AG04450 (cell line): ENCODE results near the gene CNRIP1. TPM values are rescaled to one million over a fixed set of nuclear protein-coding genes. Genes with fewer than 3 reads are reported as not detected.

Source experiments
- CTCF ChIA-PET: fragments of 300-600, 350-600 bp; formaldehyde crosslinking; extraction: SDS; loops from one replicate; lab custom pipeline; 2022; ENCODE audit warnings: antibody characterized with exemption, inconsistent platforms; lab: Charles Lee
- POLR2A ChIA-PET: fragments of 350-600 bp; formaldehyde crosslinking; extraction: SDS; loops from one replicate; lab custom pipeline; 2021; ENCODE audit warnings: antibody characterized with exemption, inconsistent platforms; lab: Yijun Ruan, JAX
- DNase-seq: peaks from one replicate; pipeline ENCODE4 v3.0.0-alpha.2; 2011; ENCODE audit warnings: low read depth, low spot score
- H3K27ac ChIP-seq: one replicate; pipeline ENCODE4 v1.5.1; 2012; ENCODE audit warnings: low read depth, low read length, control low read depth
- H3K27me3 ChIP-seq: one replicate; pipeline ENCODE4 v1.6.0; 2012; ENCODE audit warnings: low read length; ENCODE audit not compliant: control insufficient read depth, insufficient read depth
- H3K4me3 ChIP-seq: 2 replicates; pipeline ENCODE4 v1.5.1; 2011; ENCODE audit warnings: mild to moderate bottlenecking, low read depth, low read length, control low read depth
- H3K9me3 ChIP-seq: 2 replicates; pipeline ENCODE4 v1.5.1; 2012; ENCODE audit warnings: low read length; ENCODE audit not compliant: control insufficient read depth, insufficient read depth
- CTCF ChIP-seq: IDR thresholded peaks from 2 replicates; pipeline ENCODE4 v1.5.1; 2011; ENCODE audit warnings: low read depth, low read length, control low read depth, inconsistent platforms
- polyA plus RNA-seq: library from polyadenylated mRNA; depleted of rRNA; stranded (reverse); fragments of >200 nt; gene quantifications from 2 replicates; pipeline ENCODE4 v1.2.3, GENCODE V29; 2011

Gene CNRIP1
- polyA plus RNA-seq, 1 experiment, result 61.6 TPM

- DNase-seq, result no peak
- Histone ChIP-seq H3K27me3 (no peaks in the 10 kb centered on the region), H3K27ac (no peak overlapping the region), H3K9me3 (peaks cover 9% of the 10 kb centered on the region; the same call in 1 of the 2 replicates), H3K4me3 (no peak overlapping the region)
- CTCF ChIA-PET, result no interaction called here
- POLR2A ChIA-PET, result no interaction called here
- TF ChIP-seq CTCF, result no peak
These were observed 13.3 kb upstream of the CNRIP1 start for GRCh38 chr2:68333009-68333408.

GRCh38 chr2:68330691-68331090 is 10.9 kb upstream of the CNRIP1 start:
- Histone ChIP-seq H3K27ac (no peak overlapping the region), H3K27me3 (no peaks in the 10 kb centered on the region), H3K4me3 (no peak overlapping the region), H3K9me3 (peaks cover 9% of the 10 kb centered on the region; the same call in 1 of the 2 replicates)
- POLR2A ChIA-PET, result interaction anchor here (0.6 kb wide), 1 partner anchor 114 kb away, joined by 3 read pairs; no protein-coding TSS in a partner anchor
- DNase-seq, result no peak
- no peak for TF ChIP-seq CTCF
- CTCF ChIA-PET, result no interaction called here

GRCh38 chr2:68328901-68329300 is 9.2 kb upstream of the CNRIP1 start:
- no peak for DNase-seq
- Histone ChIP-seq H3K9me3 (0 out of 2 replicates have a peak, but pooled peaks cover 2% of the 10 kb centered on the region), H3K27me3 (no peaks in the 10 kb centered on the region), H3K27ac (no peak overlapping the region), H3K4me3 (no peak overlapping the region)
- ChIA-PET POLR2A (no interaction called here), CTCF (no interaction called here)
- no peak for TF ChIP-seq CTCF

- TF ChIP-seq CTCF, result no peak
- no peaks in the 10 kb centered on the region for H3K9me3 ChIP-seq
- H3K27ac ChIP-seq, result no peak overlapping the region
- no peaks in the 10 kb centered on the region for H3K27me3 ChIP-seq
- no peak for DNase-seq
- ChIA-PET POLR2A (no interaction called here), CTCF (no interaction called here)
- no peak overlapping the region for H3K4me3 ChIP-seq
These were observed 5.3 kb upstream of the CNRIP1 start for GRCh38 chr2:68325056-68325455.

GRCh38 chr2:68320118-68320641 is 431 bp upstream of the CNRIP1 start:
- H3K27me3 ChIP-seq, result no peaks in the 10 kb centered on the region
- POLR2A ChIA-PET, result interaction anchor here (0.9 to 1.8 kb wide), 7 partner anchors 16 to 163 kb away, joined by 3 to 7 read pairs (median 4); partner anchors contain the start of genes APLF, FBXO48, PNO1 and PPP3R1
- CTCF ChIA-PET, result interaction anchor here (1.0 to 1.9 kb wide), 4 partner anchors 28 to 198 kb away, joined by 3 to 8 read pairs (median 4); no protein-coding TSS in a partner anchor
- no peak for DNase-seq
- H3K9me3 ChIP-seq, result no peaks in the 10 kb centered on the region
- TF ChIP-seq CTCF, result no peak
- peak overlapping the region; percentile 92 for H3K27ac ChIP-seq
- H3K4me3 ChIP-seq, result peak overlapping the region; percentile 81
